Ascending aorta (tissue), 2 donors: ENCODE data around the gene CLSTN2. TPM values are rescaled to one million over a fixed set of nuclear protein-coding genes. Genes with fewer than 3 reads are reported as not detected.

ENCODE experiments used
- DNase-seq, 2 donors: peaks; one replicate each; pipeline ENCODE4 v3.0.0-alpha.2; 2019; ENCODE audit warnings: low spot score in 2 of 2
- H3K27ac ChIP-seq, 2 donors: fragments of 200-600 bp; sonication (generic); one replicate each; pipeline ENCODE4 v1.5.1; 2016 to 2017; ENCODE audit warnings: mild to moderate bottlenecking in 1 of 2
- H3K27me3 ChIP-seq: fragments of 200-600 bp; sonication (generic); one replicate; pipeline ENCODE4 v1.5.1; 2017
- H3K36me3 ChIP-seq, 2 donors: fragments of 200-600 bp; sonication (generic); one replicate each; pipeline ENCODE4 v1.5.1; 2016
- H3K4me1 ChIP-seq, 2 donors: fragments of 200-600 bp; sonication (generic); one replicate each; pipeline ENCODE4 v1.5.1; 2016 to 2017; ENCODE audit warnings: mild to moderate bottlenecking in 1 of 2
- H3K4me3 ChIP-seq, 2 donors: fragments of 200-600 bp; sonication (generic); one replicate each; pipeline ENCODE4 v1.5.1; 2016 to 2017; ENCODE audit warnings: mild to moderate bottlenecking in 1 of 2
- H3K9me3 ChIP-seq, 2 donors: fragments of 200-600 bp; sonication (generic); one replicate each; pipeline ENCODE4 v1.5.1; 2016
- intact Hi-C: fragments of 100-400 bp; cut with DNase I; formaldehyde crosslinking; loops from one replicate; pipeline ENCODE4 v1.15.1; 2023
- total RNA-seq: library from RNA; depleted of rRNA; stranded (reverse); fragments of >200 nt; gene quantifications from one replicate; pipeline ENCODE4 v1.1.0, GENCODE V29; 2016
- TF ChIP-seq, protein P1 (sequence below), 3 experiments: fragments of 200-600 bp in 2 of 3; fragments of 450-650 bp in 1 of 3; sonication (generic) in 2 of 3; IDR thresholded peaks; one replicate each; pipeline ENCODE4 v1.5.1; 2016 to 2019; ENCODE audit warnings: antibody characterized with exemption in 3 of 3, mild to moderate bottlenecking in 1 of 3, moderate library complexity in 1 of 3

The CLSTN2 gene
- total RNA-seq, 1 donor from 2014 or later, result 65.8 TPM

DNA sequence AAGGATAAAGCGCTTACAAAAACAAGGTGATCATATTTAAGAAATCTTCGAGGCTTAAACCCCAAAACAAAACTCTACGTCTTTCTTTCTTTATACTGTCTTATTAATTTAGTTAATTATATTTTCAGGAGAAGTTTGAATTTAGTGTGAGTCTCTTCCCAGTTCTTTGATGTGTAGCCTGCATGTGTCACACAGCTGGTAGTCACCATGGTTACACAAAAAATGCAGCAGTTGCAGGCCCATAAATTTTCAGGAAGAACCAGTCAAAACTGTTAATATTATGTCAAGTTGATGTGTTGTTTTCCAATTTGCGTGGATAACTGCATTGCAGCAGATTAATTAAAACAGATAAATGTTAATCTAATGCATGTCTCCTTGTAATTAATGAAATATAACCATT, 10.4 kb downstream of the CLSTN2 start:
- TF ChIP-seq, protein P1, sequence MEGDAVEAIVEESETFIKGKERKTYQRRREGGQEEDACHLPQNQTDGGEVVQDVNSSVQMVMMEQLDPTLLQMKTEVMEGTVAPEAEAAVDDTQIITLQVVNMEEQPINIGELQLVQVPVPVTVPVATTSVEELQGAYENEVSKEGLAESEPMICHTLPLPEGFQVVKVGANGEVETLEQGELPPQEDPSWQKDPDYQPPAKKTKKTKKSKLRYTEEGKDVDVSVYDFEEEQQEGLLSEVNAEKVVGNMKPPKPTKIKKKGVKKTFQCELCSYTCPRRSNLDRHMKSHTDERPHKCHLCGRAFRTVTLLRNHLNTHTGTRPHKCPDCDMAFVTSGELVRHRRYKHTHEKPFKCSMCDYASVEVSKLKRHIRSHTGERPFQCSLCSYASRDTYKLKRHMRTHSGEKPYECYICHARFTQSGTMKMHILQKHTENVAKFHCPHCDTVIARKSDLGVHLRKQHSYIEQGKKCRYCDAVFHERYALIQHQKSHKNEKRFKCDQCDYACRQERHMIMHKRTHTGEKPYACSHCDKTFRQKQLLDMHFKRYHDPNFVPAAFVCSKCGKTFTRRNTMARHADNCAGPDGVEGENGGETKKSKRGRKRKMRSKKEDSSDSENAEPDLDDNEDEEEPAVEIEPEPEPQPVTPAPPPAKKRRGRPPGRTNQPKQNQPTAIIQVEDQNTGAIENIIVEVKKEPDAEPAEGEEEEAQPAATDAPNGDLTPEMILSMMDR (IDR thresholded peaks at IDR 0.05), result no peak
- Histone ChIP-seq H3K4me3 (no peak overlapping the region), H3K9me3 (no peaks in the 10 kb centered on the region), H3K27ac (no peak overlapping the region), H3K36me3 (no peaks in the 10 kb centered on the region), H3K27me3 (no peaks in the 10 kb centered on the region), H3K4me1 (no peaks in the 10 kb centered on the region)
- DNase-seq, result no peak
- intact Hi-C loops, result no loop called here

DNA sequence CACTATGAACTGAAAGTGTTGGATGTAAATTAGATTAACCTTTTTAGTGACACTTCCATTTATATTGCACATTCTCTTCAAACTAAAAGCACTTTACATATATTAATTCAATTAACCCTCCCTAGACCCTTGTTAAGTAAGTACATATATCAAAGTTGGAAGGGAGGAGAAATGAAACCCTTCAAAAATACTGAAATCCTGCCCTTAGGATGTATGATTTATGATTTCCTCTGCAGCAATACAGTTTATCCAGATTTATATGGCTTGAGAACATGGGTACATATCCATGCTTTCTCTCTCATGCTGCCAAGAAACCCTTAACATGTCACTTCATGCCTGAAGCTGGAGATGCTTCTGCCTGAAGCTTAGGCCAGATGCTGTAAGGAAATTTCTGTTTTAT, 11.0 kb downstream of the CLSTN2 start:
- no peak overlapping the region for H3K4me3 ChIP-seq
- no peak overlapping the region for H3K27ac ChIP-seq
- H3K9me3 ChIP-seq, result no peaks in the 10 kb centered on the region
- TF ChIP-seq, protein P1 (IDR thresholded peaks at IDR 0.05), result no peak
- no peaks in the 10 kb centered on the region for H3K36me3 ChIP-seq
- DNase-seq, result no peak
- intact Hi-C loops, result no loop called here
- no peaks in the 10 kb centered on the region for H3K27me3 ChIP-seq
- H3K4me1 ChIP-seq, result no peaks in the 10 kb centered on the region

DNA sequence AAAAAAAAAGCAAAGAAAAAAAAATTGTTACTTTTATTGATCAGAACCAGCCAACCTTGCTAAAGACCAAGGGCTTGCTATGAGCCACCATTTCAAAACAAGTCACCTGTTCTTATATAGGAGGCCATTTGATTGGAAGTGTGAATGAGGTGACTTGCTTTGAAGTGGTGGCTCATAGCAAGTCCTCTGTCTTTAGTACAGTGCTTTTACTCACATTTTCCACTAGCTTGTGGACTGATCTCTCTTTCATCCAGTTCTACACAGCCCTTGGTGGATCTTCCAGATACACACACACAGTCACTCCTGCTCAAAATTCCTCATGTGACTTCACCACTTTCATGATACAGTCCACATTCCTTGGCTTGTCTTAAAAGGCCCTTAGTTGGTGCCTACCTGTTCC, 13.5 kb downstream of the CLSTN2 start:
- intact Hi-C loops, result no loop called here
- TF ChIP-seq, protein P1 (IDR thresholded peaks at IDR 0.05), result no peak
- DNase-seq, result no peak

DNA sequence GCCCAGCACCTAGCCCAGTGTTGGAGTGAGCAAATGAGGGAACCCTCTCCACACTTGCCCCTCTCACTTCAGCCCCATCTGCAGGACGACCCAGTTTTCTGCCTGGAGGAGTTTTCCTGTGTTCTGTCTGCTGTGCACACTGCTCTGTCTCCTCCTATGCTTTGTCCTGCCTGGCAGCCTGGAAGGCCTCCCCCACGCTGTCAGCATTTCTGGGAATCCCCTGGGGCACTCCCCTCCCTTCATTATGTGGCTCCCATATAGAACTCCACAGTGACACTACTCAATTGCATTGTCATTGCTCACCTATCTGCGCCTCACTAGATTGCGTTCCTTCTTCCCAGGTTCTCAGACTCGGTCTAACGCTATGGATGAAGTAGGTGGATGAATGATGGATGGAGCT, 13.9 kb downstream of the CLSTN2 start:
- Histone ChIP-seq H3K36me3 (no peaks in the 10 kb centered on the region), H3K9me3 (no peaks in the 10 kb centered on the region), H3K4me1 (no peaks in the 10 kb centered on the region), H3K4me3 (no peak overlapping the region), H3K27ac (no peak overlapping the region), H3K27me3 (no peaks in the 10 kb centered on the region)
- intact Hi-C loops, result no loop called here
- TF ChIP-seq, protein P1 (IDR thresholded peaks at IDR 0.05), result no peak
- no peak for DNase-seq

More for the DNA sequence above, 13.5 kb downstream of the CLSTN2 start:
- Histone ChIP-seq H3K4me3 (no peak overlapping the region), H3K27me3 (no peaks in the 10 kb centered on the region), H3K27ac (no peak overlapping the region), H3K36me3 (no peaks in the 10 kb centered on the region), H3K4me1 (no peaks in the 10 kb centered on the region), H3K9me3 (no peaks in the 10 kb centered on the region)

DNA sequence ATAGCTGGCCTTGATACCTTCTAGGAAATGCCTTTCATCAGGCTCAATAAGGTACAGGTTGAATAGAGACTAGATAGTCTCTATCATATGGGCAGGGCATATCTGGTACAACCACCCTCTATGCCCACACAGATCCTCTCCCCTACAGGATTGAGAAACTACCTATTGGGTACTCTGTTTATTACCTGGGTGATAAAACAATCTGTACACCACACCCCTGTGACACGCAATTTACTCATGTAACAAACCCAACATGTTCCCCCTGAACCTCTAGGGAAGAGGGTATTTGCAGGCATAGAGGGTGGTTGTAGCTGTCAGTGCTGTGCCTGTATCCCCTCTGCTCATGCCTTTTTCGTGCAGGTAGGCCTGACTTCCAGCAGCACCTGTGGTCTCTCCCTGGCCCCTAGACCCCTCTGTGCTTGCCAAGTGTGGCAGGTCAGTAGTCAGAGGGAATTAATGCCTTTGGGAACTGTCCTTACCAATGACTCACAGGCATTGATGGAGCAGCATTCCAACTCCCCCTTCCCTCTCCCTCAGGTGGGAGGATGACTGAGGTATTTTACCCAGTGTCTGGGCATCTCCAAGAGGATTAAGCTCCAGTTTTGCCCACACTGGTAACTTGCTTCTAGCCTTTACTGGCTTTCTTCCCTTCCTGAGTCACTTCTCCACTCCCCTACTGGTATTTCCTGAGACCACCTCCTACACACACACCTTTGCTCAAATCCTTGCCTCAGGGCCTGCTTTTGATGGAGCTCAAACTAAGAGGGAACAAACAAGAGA, 18.3 kb downstream of the CLSTN2 start:
- H3K4me3 ChIP-seq, result no peak overlapping the region
- no peak overlapping the region for H3K27ac ChIP-seq
- no peaks in the 10 kb centered on the region for H3K36me3 ChIP-seq
- H3K4me1 ChIP-seq, result no peaks in the 10 kb centered on the region
- H3K9me3 ChIP-seq, result no peaks in the 10 kb centered on the region
- DNase-seq, result no peak
- TF ChIP-seq, protein P1 (IDR thresholded peaks at IDR 0.05), result no peak
- intact Hi-C loops, result no loop called here
- no peaks in the 10 kb centered on the region for H3K27me3 ChIP-seq
